ENCODE data around the gene RBCK1.

RBCK1 gene

GRCh38 chr20:418858-419365 lies 10.8 kb downstream of the RBCK1 start:
- DNase-seq (ENCODE audit: low read depth), result no peak

GRCh38 chr20:419556-420165 lies 11.6 kb downstream of the RBCK1 start:
- DNase-seq (ENCODE audit: low read depth), result no peak

GRCh38 chr20:420166-420620 lies 12.1 kb downstream of the RBCK1 start:
- no peak for DNase-seq (ENCODE audit: low read depth)

GRCh38 chr20:420721-421574 lies 12.8 kb downstream of the RBCK1 start:
- DNase-seq (ENCODE audit: low read depth), result no peak

DNA sequence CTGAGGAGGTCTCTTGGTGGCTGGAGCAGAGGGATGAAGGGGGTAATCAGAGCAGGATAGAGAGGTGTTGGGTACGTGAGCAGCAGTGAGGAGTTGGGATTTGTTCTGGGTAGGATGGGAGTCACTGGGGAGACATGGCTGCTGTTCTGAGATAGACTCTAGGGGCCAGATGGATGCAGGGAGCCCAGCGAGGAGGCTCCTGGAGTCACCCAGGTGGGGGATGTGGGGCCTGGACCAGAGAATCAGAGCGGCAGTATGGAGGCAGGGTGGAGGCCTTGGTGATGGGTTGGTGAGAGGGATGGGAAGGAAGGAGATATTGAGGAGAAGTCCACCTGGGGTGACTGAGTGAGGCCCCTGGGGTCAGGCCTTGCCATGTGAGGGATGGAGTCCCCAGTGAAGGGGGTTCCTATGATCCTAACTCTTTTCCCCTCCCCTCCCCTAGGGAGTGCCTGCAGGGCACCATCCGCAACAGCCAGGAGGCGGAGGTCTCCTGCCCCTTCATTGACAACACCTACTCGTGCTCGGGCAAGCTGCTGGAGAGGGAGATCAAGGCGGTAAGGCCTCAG lies 13.7 kb downstream of the RBCK1 start:
- no peak for DNase-seq (ENCODE audit: low read depth)

- no peak for DNase-seq (ENCODE audit: low read depth)
Measured at GRCh38 chr20:426566-426965, 18.5 kb downstream of the RBCK1 start.

- no peak for DNase-seq (ENCODE audit: low read depth)
Measured at GRCh38 chr20:427401-427800, 19.3 kb downstream of the RBCK1 start.

- DNase-seq (ENCODE audit: low read depth), result no peak
Measured at GRCh38 chr20:427849-428657, 20.0 kb downstream of the RBCK1 start.

GRCh38 chr20:428658-429200 lies 20.6 kb downstream of the RBCK1 start:
- no peak for DNase-seq (ENCODE audit: low read depth)

DNA sequence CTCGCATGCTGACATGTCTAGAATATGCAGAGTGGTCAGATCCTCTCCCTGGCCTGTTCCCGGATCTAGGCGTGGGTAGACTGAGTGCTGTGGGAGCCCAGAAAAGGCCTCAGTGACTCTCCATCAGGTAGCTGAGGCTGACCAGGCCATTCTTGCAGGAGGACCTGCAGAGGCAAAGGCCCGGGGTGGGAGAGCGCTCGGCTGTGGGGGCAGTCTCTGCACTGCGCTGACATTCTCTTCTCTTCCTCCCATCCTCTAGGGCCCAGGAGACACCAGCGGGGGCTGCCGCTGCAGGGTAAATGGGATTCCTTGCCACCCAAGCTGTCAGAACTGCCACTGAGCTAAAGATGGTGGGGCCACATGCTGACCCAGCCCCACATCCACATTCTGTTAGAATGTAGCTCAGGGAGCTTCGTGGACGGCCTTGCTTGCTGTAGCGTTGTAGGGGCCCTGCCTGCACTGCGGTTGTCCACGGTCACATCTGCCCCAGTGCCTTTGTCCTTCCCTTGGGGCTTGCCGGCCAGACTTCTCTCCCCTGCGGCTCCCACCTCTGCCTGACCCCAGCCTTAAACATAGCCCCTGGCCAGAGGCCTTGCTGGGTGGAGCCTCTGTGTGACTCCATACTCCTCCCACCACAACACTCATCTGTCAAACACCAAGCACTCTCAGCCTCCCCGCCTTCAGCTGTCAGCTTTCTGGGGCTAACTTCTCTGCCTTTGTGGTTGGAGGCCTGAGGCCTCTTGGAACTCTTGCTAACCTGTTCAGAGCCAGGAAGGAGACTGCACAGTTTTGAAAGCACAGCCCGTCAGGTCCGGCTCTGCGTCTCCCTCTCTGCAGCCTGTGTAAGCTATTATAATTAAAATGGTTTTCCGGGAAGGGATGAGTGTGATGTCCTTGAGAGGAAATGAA lies 22.2 kb downstream of the RBCK1 start:
- no peak for DNase-seq (ENCODE audit: low read depth)

- DNase-seq (ENCODE audit: low read depth), result peak; percentile 76
Measured at GRCh38 chr20:431012-431904, 23.2 kb downstream of the RBCK1 start.

DNA sequence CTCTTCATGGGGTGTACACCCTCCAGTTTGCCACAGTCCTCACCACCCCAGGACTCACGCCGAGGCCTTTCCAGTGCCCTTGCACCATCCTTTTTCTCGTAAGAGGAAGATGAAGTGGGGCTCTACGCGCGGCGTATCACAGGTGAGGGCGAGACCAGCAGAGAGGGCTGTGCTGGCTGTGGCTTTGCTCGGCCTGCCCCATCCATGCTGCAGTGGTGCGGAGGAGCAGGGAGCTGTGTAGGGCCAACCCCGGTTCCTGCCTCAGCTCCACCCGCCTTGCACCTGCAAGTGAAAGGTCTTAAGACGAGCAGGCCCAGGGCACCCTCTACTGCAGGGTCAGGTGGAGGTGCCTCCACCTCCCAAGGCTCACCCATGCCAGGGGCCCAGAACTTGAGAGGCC lies 24.1 kb downstream of the RBCK1 start:
- no peak for DNase-seq (ENCODE audit: low read depth)

DNA sequence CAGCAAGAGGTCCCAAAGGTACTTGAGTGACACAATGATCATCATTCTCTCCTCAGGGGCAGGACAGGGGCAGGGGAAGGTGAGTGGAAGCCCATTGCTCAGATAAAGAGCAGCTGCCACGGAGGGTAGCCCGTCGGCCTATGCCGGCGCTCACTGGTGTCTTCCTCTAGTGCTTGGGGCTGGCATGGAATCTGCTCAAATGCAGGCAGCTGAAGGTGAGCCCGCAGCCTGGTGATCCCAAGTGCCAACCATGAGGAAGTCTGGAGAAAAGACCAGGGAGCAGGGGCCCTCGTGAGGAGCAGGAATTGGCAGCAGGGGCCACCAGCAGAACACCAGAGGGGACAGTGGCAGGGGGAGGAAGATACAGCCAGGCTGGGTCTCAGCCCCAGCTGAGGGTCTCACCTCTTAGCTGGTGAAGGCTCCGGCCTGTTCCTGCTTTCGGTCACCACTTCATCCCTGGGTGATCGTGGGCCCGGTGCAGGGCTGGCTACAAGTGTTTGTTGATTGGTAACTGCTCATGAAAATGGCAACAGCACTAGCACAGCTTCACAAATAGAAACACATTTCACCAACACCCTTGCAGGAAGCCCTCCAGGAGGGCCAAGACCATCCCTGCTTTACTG lies 24.7 kb downstream of the RBCK1 start:
- no peak for DNase-seq (ENCODE audit: low read depth)

GRCh38 chr20:433300-433975 lies 25.3 kb downstream of the RBCK1 start:
- no peak for DNase-seq (ENCODE audit: low read depth)

DNA sequence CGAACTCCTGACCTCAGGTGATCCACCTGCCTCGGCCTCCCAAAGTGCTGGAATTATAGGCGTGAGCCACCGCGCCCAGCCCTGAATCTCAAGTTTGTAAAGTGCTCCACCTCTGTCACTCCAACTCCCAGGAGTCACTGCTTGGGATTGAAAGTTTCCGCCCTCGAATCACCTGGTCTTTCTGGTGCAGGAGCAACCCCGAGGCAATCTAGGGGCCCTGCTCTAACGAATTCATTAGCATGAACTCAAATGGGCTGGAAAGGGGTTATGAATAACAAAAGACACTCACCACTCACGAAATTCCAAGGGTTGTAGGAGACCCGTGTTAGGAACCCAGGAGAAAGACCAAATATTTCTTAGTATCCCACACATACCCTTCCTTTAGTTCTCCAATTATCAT lies 26.1 kb downstream of the RBCK1 start:
- DNase-seq (ENCODE audit: low read depth), result no peak

- no peak for DNase-seq (ENCODE audit: low read depth)
Measured at GRCh38 chr20:434661-435419, 26.7 kb downstream of the RBCK1 start.

DNA sequence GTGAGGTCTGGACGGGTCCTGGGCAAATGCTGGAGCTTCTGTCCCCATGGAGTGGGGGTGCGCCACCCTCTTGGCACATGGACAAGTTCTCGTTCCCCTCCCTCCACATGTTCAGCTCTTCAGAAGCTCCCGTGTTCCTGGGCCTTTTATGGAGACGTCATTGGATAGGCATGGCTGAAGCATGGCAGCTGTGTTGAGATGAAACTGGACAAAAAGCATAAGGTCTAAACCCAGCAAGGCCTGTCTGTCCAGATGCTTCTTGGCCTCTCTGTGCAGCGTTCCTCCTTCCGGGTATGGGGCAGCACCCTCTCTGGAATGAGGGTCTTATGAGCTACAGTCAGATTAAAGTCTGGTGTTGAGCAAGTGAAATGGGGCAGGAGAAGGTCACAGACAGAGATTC lies 27.5 kb downstream of the RBCK1 start:
- no peak for DNase-seq (ENCODE audit: low read depth)

- no peak for DNase-seq (ENCODE audit: low read depth)
Measured at GRCh38 chr20:436476-436875, 28.4 kb downstream of the RBCK1 start.
